HG02571 (cell line): ENCODE measurements around the gene ZNF784.
A peak's percentile ranks its signal among the peaks of the same experiment; 100 is the strongest.
"Not testable (repeated sequence)": the region's sequence is repeated elsewhere in the genome, so short reads cannot be mapped to it uniquely, and the experiment has no call there.

Experiments used
- ATAC-seq: cut with Tn5 transposase; IDR thresholded peaks from one replicate; pipeline ENCODE4 v1.9.1; 2021; ENCODE audit warnings: mild to moderate bottlenecking, moderate library complexity; ENCODE audit not compliant: unreplicated experiment

Gene ZNF784

DNA sequence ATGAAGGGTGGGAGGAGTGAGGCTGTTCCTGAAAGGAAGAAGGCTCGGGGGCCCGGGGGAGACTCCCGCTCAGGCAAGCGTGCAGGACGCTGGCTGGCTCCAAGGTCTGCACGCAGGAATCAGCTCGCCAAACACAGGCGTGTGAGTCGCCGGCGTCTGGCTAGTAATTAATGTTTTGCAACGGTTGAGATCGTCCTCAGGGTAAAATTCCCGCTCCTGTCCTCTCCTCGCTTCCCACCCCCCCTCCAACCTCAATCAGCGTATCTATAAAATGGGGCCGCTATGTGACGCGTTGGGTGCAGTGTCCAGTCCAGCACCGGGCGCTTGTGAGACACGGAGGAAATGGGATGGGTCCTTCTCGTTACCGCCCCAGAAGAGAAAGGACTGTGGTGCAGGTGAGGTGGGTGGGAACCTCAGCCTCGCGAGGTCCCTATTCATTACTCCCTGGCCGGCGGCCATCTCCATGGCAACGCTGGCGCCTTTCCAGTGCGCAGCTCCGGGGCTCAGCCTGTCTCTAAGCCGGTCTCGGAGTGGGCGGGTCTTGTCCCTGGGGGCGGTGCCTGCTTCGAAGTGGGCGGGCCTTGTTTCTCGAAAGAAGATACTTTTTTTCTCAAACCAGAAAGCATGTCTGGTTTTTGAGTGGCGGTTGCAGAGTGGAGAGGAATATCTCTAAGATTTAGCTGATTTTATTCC lies 37.2 kb downstream of the ZNF784 start:
- ATAC-seq = peak; percentile 68

DNA sequence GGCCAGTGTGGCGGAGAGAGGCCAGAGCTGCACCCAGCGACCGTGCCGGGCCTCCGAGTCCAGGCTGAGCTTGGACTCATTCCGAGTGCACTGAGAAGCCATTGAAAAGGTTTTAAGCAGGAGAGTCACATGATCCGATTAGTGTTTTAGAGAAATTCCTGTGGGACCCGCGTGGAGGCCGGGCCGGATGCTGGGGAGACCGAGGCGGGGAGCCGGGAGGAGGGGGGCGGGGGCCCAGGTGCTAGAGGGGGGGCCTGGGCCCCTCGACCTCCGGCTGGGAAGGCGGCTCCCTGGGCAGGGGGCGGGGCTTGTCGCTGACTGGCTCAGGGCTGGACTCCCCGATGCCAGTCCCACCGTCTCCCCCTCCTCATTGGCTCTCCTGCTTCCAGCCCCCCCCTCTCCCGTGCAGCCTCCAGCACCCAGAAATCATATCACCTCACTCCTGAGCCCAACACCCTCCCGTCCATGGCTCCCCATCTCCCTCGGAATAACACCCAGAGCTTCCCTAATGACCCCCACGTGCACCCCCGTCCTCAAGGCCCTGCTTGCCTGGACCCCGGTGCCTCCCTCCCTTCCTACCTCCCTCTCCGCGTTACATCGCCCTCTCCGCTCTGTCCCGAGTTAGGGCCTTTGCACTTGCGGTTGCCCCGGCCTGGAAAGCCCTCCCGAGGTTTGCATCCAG lies 38.6 kb downstream of the ZNF784 start:
- no peak for ATAC-seq

DNA sequence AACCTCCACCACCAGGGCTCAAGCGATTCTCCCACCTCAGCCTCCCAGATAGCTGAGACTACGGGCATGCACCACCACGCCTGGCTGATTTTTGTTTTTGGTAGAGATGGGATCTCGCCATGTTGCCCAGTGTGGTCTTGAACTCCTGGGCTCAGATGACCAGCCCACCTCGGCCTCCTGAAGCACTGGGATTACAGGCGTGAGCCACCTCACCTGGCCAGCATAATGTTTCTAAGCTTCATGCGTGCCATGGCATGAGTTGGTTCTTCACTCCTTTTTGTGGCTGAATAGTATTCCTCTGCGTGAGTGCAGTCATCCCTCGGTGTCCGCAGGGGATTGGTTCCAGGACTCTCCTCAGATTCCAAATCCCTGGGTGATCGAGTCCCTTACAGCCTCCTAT lies 39.5 kb downstream of the ZNF784 start:
- ATAC-seq = no peak

DNA sequence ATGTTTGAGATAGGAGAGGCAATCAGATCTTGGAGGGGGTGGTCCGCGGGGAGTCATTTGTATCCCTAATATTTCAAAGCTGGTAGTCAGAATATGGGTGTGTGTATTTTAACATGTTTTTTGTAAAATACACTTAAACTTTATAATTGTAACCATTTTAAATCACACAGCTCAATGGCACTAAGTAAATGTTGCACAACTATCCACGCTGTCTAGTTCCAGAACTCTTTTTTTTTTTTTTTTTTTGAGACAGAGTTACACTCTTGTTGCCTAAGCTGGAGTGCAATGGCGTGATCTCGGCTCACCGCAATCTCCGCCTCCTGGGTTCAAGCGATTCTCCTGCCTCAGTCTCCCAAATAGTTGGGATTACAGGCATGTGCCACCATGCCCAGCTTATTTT lies 40.5 kb downstream of the ZNF784 start:
- not testable (repeated sequence) for ATAC-seq

DNA sequence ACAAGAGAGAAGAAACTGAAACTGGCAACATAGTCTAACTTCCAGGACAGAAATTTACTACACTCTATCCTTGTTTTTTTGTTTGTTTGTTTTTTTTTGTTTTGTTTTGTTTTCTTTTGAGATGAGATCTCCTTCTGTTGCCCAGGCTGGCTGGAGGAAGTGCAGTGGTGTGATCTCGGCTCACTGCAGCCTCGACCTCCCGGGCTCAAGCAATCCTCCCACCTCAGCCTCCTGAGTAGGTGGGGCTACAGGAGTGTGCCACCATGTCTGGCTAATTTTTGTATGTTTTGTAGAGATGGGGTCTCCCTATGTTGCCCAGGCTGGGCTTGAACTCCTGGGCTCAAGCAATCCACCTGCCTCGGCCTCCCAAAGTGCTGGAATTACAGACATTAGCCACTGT lies 42.1 kb downstream of the ZNF784 start:
- ATAC-seq = not testable (repeated sequence)

DNA sequence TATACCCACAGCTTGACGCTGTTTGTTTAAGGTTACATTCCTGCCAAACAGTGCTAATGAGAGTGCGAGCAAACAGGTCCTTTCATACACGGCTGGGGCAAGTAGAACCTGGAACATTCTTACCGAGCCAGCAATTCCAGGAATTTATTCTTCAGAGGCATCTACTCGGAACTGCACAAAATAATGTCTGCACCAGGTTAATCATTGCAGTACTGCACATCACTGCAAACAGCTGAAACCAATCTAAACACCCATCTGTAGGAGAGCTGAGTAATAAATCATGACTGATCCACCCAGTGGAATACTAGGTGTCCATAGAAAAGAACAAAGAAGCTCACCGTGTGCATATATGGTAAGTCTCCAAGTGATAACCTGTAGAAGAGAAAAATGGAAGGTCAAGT lies 42.5 kb downstream of the ZNF784 start:
- ATAC-seq = no peak

DNA sequence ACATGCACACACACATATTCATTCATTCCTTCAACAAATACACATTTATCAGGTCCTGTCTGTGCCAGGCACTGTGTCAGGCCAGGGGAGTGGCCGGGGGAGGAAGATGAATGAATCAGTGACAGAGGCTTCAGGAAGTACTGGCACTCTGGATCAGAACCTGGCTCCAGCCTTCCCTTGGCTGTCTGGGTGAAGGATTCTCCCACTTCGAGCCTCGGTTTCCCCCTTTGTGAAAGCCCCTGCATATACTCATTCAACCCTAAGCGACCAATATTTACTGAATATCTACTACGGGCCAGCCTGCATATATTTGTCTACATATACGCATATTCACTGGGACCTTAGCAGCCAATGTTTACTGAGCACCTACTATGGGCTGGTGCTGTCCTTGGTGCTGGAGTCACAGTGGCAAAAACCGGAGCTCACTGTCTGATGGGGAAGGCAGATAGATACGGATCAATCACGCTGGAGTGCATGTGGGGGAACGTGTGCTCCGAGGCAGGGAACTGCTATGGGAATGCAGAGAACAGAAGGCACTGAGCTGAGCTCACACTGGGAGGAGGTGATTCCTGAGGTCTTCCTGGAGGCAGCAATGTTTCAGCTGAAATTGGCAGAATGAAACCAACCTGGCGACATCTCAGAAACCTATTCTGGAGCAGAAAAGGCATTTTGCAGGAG lies 43.1 kb downstream of the ZNF784 start:
- ATAC-seq = no peak

DNA sequence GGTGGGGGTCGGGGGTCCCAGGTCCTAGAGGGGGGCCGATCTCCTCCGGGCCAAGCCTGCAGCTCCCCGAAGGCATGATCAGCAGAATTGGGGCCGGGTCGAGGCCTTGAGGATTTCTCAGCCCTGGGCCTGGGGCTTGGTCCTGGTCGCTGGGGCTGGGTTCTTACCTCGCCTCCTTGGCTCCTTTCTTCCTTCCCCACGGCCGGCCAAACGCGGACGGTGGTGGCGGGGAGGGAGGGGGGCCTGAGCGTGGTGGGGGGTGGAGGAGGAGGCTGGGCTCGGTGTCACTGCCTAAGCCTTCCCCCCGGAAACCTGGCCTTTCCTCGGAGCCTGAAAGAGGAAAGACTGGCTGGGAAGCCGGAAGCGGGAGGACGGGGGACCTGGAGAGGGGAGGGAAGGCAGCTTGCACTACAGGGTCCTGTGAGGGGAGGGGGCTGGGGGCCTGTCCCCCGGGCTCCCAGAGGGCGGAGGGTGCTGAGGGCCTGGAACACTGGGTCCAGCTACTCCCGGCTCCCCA lies 43.7 kb downstream of the ZNF784 start, which contains the start of gene ZNF579:
ZNF579 (minus strand) TSS at position 221 of the 517 bp plus-strand sequence. CDS start 1,209 bp downstream, outside the sequence.
- ATAC-seq = no peak

DNA sequence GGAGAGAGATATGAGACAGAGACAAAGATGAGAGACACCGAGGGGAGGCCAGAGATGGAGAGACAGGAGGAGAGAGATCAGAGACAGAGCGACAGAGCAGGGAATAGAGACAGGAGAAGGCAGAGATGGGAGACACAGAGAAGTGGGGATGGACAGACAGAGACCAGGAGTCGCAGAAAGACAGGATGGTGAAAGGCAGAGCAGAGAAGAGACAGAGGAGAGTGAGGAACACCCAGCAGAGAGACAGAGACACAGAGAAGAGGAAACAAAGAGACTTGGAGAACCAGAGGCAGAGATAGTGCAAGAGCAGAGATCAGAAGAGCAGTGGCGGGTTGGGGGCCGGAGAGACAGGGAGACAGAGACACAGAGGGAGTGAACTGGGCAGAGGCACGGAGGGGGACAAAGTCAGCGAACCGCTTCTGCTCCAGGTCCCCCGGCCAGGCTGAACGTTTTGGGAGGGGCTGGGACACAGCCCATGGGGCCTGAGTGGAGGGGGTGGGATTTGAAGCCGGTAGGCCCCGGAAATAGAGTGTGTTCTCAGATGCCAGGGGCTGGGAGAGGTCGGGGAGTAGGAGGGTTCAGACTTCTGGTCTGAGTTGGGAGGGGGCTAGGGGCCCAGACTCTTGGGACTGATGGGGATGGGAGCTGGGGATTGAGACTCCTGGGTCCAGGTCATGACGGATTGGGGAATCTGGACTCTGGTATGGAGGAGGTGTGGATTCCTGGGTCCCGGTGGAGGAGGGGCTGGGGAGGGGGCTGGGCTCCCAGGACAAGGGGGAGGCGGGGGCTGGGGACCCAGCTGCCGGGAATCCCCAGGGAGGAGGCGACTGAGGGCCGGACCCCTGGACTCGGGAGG lies 44.4 kb downstream of the ZNF784 start:
- ATAC-seq = no peak

DNA sequence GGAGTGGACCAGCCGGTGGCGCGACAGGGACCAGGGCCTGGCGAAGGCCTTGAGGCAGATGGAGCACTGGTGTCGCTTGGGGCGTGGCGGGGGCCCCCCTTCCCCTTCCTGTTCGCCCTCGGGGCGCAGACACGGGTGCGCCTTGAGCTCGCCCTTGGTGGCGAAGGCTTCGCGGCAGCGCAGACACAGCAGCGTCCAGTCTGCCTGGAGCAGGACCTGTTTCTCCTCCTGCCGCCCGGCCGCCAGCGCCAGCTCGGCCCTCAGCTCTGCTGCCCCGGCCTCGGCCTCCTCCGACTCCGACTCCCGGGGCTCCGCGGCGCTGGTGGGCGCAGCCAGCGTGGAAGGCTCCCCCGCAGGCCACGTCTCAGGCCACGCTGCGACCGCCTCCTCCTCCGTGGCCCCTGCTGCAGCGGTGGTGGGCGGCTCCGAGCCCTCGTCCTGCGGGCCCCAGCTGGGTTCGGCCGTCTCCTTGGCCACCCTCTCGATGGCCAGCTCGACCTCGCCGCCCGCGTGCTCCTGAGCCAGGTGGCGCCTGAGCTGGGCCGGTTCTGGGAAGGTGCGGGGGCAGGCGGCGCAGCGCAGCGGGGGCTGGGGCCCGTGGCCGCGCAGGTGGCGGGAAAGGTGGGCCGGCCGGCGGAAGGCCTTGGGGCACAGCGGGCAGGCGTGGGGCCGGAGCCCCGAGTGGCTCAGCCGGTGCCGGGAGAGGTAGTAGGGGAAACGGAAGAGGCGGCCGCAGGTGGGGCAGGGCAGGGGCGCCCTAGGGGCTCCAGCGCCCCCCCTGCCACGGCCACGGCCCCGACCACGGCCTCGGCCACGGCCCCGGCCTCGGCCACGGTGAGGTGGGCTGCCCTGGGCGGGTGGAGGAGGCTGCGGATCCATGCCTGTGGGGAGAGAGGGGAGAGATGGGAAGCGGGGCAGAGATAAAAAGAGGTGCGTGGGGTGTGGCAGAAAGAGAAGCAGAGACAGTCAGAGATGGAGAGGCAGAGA lies 45.3 kb downstream of the ZNF784 start:
- ATAC-seq = no peak

DNA sequence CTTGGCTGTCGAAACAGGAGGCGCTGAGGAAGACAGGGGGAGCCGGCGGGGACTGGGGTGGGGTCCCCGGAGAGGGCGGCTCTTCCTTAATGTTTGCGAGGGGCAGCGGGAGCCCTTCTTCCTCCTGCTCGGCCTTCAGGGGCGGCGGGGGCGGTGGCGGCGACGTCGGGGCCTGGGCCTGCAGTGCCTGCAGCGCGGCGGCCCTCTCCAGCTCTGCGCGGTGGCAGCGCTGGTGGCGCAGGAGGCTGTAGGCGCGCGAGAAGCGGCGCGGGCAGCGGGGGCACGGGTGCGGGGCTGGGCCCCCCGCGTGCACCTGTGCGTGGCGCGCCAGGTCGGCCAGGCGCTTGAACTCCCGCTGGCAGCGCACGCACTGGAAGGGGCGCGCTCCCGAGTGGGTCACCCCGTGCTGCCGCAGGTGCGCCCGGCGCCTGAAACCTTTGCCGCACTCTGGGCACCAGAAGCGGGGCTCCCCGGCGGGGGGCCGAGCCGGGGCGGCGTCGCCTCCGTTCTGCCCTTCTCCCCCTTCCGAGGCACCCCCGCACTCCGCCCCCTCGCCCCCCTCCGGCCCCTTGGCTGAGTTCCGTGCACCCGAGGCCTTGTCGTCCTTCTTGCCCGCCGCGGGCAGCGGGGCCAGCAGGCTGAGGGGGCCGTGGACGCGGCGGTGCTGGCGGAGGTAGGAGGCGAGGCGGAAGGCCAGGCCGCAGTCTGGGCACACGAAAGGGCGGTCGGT lies 46.2 kb downstream of the ZNF784 start:
- no peak for ATAC-seq

DNA sequence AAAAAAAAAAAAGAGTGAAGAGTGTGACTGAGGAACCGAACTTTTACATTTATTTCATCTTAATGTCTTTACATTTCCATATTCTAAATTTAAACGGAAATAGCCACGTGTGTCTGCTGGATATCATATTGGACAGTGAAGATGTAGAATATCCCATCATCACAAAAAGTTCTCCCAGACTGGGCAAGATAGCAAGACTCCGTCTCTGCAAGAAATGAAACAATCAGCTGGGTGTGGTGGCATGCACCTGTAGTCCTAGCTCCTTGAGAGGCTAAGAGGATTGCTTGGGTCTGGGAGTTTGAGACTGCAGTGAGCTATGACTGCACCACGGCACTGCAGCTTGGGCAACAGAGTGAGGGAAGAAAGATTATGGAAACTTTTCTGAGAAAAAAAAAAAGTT lies 47.6 kb downstream of the ZNF784 start:
- ATAC-seq = no peak

DNA sequence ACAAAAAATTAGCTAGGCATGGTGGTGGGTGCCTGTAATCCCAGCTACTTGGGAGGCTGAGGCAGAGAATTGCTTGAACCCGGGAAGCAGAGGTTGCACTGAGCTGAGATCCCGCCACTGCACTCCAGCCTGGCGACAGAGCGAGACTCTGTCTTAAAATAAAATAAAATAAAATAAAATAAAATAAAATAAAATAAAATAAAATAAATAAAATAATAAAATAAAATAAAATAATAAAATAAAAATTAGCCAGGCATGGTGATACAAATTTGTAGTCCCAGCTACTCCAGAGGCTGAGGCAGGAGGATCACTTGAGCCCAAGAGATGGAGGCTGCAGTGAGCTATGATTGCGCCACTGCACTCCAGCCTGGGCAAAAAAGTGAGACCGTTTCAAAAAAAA lies 50.4 kb downstream of the ZNF784 start:
- not testable (repeated sequence) for ATAC-seq
